Measurements from ENCODE around the gene MED14. TPM values are rescaled to one million over a fixed set of nuclear protein-coding genes. Genes with fewer than 3 reads are reported as not detected.

Gene MED14
- total and polyA plus RNA-seq, 2 experiments from 2014 or later = 16.0 to 31.9 TPM

- Histone ChIP-seq H3K4me2 (no peak overlapping the region), H3K27me3 (no peaks in the 10 kb centered on the region), H3K4me3 (no peak overlapping the region), H3K4me1 (ENCODE audit: insufficient read depth) (no peaks in the 10 kb centered on the region), H3K79me2 (no peaks in the 10 kb centered on the region), H2AFZ (no peak overlapping the region), H3K9me2 (replicated peaks; ENCODE audit: insufficient read depth) (no peaks in the 10 kb centered on the region), H4K20me1 (ENCODE audit: insufficient read depth, poor library complexity, severe bottlenecking) (no peaks in the 10 kb centered on the region), H3K36me3 (replicated peaks; ENCODE audit: insufficient read depth, low read depth) (no peaks in the 10 kb centered on the region), H3K9me3 (ENCODE audit: low read depth) (no peaks in the 10 kb centered on the region), H3K27ac (no peak overlapping the region)
- 89% methylated on average over 1 of the region's 1 CpG for WGBS (ENCODE audit: low lambda C conversion rate, missing lambda C conversion rate)
- TF ChIP-seq EZH2phosphoT487 (IDR thresholded peaks at IDR 0.05; ENCODE audit: low read depth, severe bottlenecking, unreplicated experiment) (no peak), CTCF (IDR thresholded peaks at IDR 0.05; ENCODE audit: poor library complexity) (no peak), EZH2 (IDR thresholded peaks at IDR 0.05; ENCODE audit: borderline replicate concordance) (no peak)
- DNase-seq (ENCODE audit: low spot score) = no peak
Measured at GRCh38 chrX:40748977-40749376, 13.6 kb upstream of the MED14 start.

DNA sequence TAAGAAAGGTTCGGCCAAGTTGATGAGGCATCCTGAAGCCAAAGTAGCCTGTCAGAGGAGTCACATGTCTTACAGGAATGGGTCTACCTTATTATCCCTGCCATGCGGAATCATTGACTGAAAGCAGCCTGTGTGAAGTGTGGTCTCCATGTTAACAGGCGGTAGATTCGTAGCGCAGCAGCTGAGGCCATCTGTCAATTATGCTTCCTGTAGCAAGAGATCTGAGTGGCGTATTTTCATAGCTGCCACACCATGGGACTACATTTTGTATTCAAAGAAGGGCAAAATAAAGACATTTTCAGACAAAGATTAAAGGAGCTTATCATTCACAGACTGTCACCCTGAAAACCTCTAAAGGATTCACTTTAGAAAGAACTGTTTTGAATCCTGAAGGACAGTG, 11.2 kb upstream of the MED14 start:
- Histone ChIP-seq H3K4me3 (no peak overlapping the region), H3K27me3 (no peaks in the 10 kb centered on the region), H2AFZ (no peak overlapping the region), H3K9me2 (replicated peaks; ENCODE audit: insufficient read depth) (no peaks in the 10 kb centered on the region), H3K36me3 (replicated peaks; ENCODE audit: insufficient read depth, low read depth) (no peaks in the 10 kb centered on the region), H4K20me1 (ENCODE audit: insufficient read depth, poor library complexity, severe bottlenecking) (no peaks in the 10 kb centered on the region), H3K9me3 (ENCODE audit: low read depth) (no peaks in the 10 kb centered on the region), H3K4me2 (no peak overlapping the region), H3K79me2 (no peaks in the 10 kb centered on the region), H3K27ac (no peak overlapping the region), H3K4me1 (ENCODE audit: insufficient read depth) (no peaks in the 10 kb centered on the region)
- WGBS (ENCODE audit: low lambda C conversion rate, missing lambda C conversion rate) = 97% methylated on average over 6 of the region's 6 CpGs
- TF ChIP-seq EZH2 (IDR thresholded peaks at IDR 0.05; ENCODE audit: borderline replicate concordance) (no peak), EZH2phosphoT487 (IDR thresholded peaks at IDR 0.05; ENCODE audit: low read depth, severe bottlenecking, unreplicated experiment) (no peak), CTCF (IDR thresholded peaks at IDR 0.05; ENCODE audit: poor library complexity) (no peak)
- no peak for DNase-seq (ENCODE audit: low spot score)

GRCh38 chrX:40736170-40736505, 796 bp upstream of the MED14 start:
- no peaks in the 10 kb centered on the region for H3K9me2 ChIP-seq (replicated peaks; ENCODE audit: insufficient read depth)
- no peak for TF ChIP-seq EZH2 (IDR thresholded peaks at IDR 0.05; ENCODE audit: borderline replicate concordance)
- no peak for TF ChIP-seq CTCF (IDR thresholded peaks at IDR 0.05; ENCODE audit: poor library complexity)
- no peak for TF ChIP-seq EZH2phosphoT487 (IDR thresholded peaks at IDR 0.05; ENCODE audit: low read depth, severe bottlenecking, unreplicated experiment)
- H3K27ac ChIP-seq = peak overlapping the region; percentile 99
- H3K36me3 ChIP-seq (replicated peaks; ENCODE audit: insufficient read depth, low read depth) = no peaks in the 10 kb centered on the region
- H3K79me2 ChIP-seq = peaks cover 38% of the 10 kb centered on the region
- H2AFZ ChIP-seq = peak overlapping the region; percentile 62
- 43% methylated on average over 17 of the region's 17 CpGs for WGBS (ENCODE audit: low lambda C conversion rate, missing lambda C conversion rate)
- H3K4me1 ChIP-seq (ENCODE audit: insufficient read depth) = no peaks in the 10 kb centered on the region
- DNase-seq (ENCODE audit: low spot score) = no peak
- H3K4me3 ChIP-seq = peak overlapping the region; percentile 11
- peaks cover 10% of the 10 kb centered on the region for H4K20me1 ChIP-seq (ENCODE audit: insufficient read depth, poor library complexity, severe bottlenecking)
- no peaks in the 10 kb centered on the region for H3K27me3 ChIP-seq
- peak overlapping the region; percentile 80 for H3K4me2 ChIP-seq
- H3K9me3 ChIP-seq (ENCODE audit: low read depth) = no peaks in the 10 kb centered on the region

DNA sequence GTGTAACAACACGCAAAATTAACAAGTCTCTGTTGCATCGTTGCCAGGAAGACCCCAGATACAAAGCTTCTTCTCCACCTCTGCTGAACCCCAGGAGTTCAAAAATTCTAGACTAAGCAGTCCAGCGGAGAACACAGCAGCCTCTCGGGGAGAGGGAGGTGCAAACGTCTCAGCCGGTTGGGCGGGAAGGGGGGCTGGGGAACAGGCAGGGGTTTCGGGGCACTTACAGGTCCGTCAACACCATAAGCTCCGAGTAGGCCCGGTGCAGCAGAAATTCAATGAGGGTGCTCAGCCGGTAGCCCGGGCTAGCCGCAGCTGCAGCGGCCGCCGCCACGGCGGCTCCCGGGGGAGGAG, 394 bp downstream of the MED14 start:
- H3K4me1 ChIP-seq (ENCODE audit: insufficient read depth) = peaks cover 7% of the 10 kb centered on the region
- peak; percentile 30 for DNase-seq (ENCODE audit: low spot score)
- peak overlapping the region; percentile 99 for H3K27ac ChIP-seq
- H3K9me2 ChIP-seq (replicated peaks; ENCODE audit: insufficient read depth) = no peaks in the 10 kb centered on the region
- 58% methylated on average over 3 of the region's 20 CpGs for WGBS (ENCODE audit: low lambda C conversion rate, missing lambda C conversion rate)
- no peaks in the 10 kb centered on the region for H3K27me3 ChIP-seq
- peak overlapping the region; percentile 72 for H3K4me2 ChIP-seq
- H3K79me2 ChIP-seq = peaks cover 42% of the 10 kb centered on the region
- H2AFZ ChIP-seq = peak overlapping the region; percentile 44
- TF ChIP-seq EZH2phosphoT487 (IDR thresholded peaks at IDR 0.05; ENCODE audit: low read depth, severe bottlenecking, unreplicated experiment) (no peak), CTCF (IDR thresholded peaks at IDR 0.05; ENCODE audit: poor library complexity) (no peak), EZH2 (IDR thresholded peaks at IDR 0.05; ENCODE audit: borderline replicate concordance) (no peak)
- H3K36me3 ChIP-seq (replicated peaks; ENCODE audit: insufficient read depth, low read depth) = no peaks in the 10 kb centered on the region
- H3K9me3 ChIP-seq (ENCODE audit: low read depth) = no peaks in the 10 kb centered on the region
- peak overlapping the region; percentile 77 for H3K4me3 ChIP-seq
- peaks cover 10% of the 10 kb centered on the region for H4K20me1 ChIP-seq (ENCODE audit: insufficient read depth, poor library complexity, severe bottlenecking)
